ENCODE measurements around the gene UCHL1.

The UCHL1 gene

DNA sequence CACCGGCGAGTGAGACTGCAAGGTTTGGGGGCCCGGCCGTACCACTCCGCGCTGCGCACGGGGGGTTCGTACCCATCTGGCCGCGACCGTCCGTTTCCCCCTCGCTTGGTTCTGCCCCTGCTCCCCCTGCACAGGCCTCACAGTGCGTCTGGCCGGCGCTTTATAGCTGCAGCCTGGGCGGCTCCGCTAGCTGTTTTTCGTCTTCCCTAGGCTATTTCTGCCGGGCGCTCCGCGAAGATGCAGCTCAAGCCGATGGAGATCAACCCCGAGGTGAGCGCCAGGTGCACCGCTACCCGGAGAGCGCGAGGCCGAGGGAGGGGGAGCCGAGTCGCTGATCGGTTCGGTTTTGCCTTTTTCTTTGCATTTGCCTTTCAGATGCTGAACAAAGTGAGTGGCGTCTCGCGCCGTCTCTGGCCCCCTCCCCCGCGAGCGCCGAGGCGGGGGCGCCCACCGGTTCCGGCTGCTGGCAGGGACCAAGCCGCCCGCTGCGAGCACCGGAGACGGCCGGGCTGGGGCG is at the start of gene UCHL1:
Gene UCHL1, plus strand, starts transcription at position 189 of the 517 bp plus-strand sequence. Its CDS starts 49 bp downstream, at position 238.
- DNase-seq (ENCODE audit: low read depth), result no peak
- no peak within 1 kb of the TSS for H3K4me3 ChIP-seq (ENCODE audit: low read depth, low read length)
- TF ChIP-seq CTCF (IDR thresholded peaks at IDR 0.05; ENCODE audit: control insufficient read depth, extremely low read depth, insufficient read depth), result no peak

GRCh38 chr4:41207291-41207831 is 49.4 kb upstream of the UCHL1 start:
- no peak for DNase-seq (ENCODE audit: low read depth)
- H3K4me3 ChIP-seq (ENCODE audit: low read depth, low read length), result no peak overlapping the region
- no peak for TF ChIP-seq CTCF (IDR thresholded peaks at IDR 0.05; ENCODE audit: control insufficient read depth, extremely low read depth, insufficient read depth)

DNA sequence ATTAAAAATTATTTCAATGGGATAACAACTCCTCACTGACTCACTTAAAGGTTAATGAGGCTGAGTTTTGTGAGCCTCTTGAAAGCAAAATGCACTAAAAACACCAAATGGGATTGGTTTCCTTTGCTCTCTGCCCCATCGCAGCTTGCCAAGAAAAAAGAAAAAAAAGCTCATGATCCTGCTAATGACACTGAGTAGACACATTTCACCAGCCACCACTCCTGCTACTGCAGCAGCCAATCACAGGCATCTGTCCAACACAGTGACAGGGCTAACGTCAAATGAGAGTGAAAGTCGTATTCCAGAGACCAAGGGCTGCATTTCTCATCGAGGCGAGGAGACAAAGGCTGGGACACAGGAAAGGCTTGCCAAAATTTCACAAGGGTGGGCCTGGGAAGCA is 47.5 kb upstream of the UCHL1 start:
- TF ChIP-seq CTCF (IDR thresholded peaks at IDR 0.05; ENCODE audit: control insufficient read depth, extremely low read depth, insufficient read depth), result no peak
- no peak for DNase-seq (ENCODE audit: low read depth)
- H3K4me3 ChIP-seq (ENCODE audit: low read depth, low read length), result no peak overlapping the region

- DNase-seq (ENCODE audit: low read depth), result no peak
- no peak for TF ChIP-seq CTCF (IDR thresholded peaks at IDR 0.05; ENCODE audit: control insufficient read depth, extremely low read depth, insufficient read depth)
- no peak overlapping the region for H3K4me3 ChIP-seq (ENCODE audit: low read depth, low read length)
Observed at GRCh38 chr4:41209901-41210300, 46.8 kb upstream of the UCHL1 start.

DNA sequence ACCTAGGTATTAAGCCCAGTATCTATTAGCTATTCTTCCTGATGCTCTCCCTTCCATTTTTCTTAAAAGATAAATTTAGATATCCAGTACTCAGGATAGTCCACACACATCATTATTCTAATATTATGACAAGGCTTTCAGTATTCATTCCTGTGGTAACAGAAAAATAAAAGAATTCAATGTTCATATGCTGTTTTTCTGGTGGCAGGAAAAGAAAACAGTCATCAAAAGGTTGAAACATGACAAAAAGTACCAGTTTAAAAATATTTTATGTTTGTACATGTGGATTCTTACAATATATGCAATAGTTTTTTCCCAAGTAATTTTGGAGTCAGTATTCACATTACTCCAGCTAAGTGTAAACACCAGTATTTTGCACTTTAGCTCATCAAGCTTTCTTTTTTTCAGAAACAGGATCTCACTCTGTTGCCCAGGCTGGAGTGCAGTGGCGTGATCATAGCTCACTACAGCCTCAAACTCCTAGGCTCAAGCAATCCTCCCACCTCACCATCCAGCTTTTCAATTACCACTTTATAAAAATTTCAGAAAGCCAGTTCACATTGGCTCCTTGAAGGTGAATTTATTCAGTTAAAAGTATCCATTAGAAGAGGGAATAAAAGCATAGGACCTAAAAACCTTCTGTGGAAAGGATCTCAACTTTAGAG is 44.6 kb upstream of the UCHL1 start:
- no peak for TF ChIP-seq CTCF (IDR thresholded peaks at IDR 0.05; ENCODE audit: control insufficient read depth, extremely low read depth, insufficient read depth)
- no peak for DNase-seq (ENCODE audit: low read depth)
- H3K4me3 ChIP-seq (ENCODE audit: low read depth, low read length), result no peak overlapping the region

GRCh38 chr4:41212616-41213203 is 44.0 kb upstream of the UCHL1 start:
- peak; percentile 59 for TF ChIP-seq CTCF (IDR thresholded peaks at IDR 0.05; ENCODE audit: control insufficient read depth, extremely low read depth, insufficient read depth)
- H3K4me3 ChIP-seq (ENCODE audit: low read depth, low read length), result no peak overlapping the region
- no peak for DNase-seq (ENCODE audit: low read depth)

All from LNCaP clone FGC (cell line).